Type B pancreatic cell (in vitro differentiated cells): Measurements from ENCODE around the gene PLCL2. TPM values are rescaled to one million over a fixed set of nuclear protein-coding genes. Genes with fewer than 3 reads are reported as not detected.
"Not testable (repeated sequence)": the region's sequence is repeated elsewhere in the genome, so short reads cannot be mapped to it uniquely, and the experiment has no call there.

ENCODE experiments used
- DNase-seq: peaks from one replicate; pipeline ENCODE4 v3.0.0; 2021; ENCODE audit warnings: mixed read lengths; ENCODE audit not compliant: unreplicated experiment; ENCODE audit errors: extremely low spot score
- H3K27ac Mint-ChIP-seq: 2 replicates; pipeline ENCODE4 v1.8.0; 2021; ENCODE audit warnings: mild to moderate bottlenecking, mixed read lengths
- H3K27me3 Mint-ChIP-seq: 2 replicates; pipeline ENCODE4 v1.8.0; 2021; ENCODE audit warnings: mixed read lengths
- H3K36me3 Mint-ChIP-seq: 2 replicates; pipeline ENCODE4 v1.8.0; 2021; ENCODE audit warnings: mixed read lengths
- H3K4me1 Mint-ChIP-seq: one replicate; pipeline ENCODE4 v1.8.0; 2021; ENCODE audit warnings: mixed read lengths; ENCODE audit not compliant: unreplicated experiment
- H3K4me3 Mint-ChIP-seq: 2 replicates; pipeline ENCODE4 v1.8.0; 2021; ENCODE audit warnings: mild to moderate bottlenecking, mixed read lengths
- H3K9me3 Mint-ChIP-seq: 2 replicates; pipeline ENCODE4 v1.8.0; 2021; ENCODE audit warnings: mixed read lengths
- CTCF ChIP-seq: fragments of 200-600 bp; sonication (generic); conservative IDR thresholded peaks from 2 replicates; pipeline ENCODE4 v1.5.0; 2021; ENCODE audit warnings: antibody characterized with exemption, mild to moderate bottlenecking
- total RNA-seq: library from RNA; stranded (reverse); gene quantifications from 2 replicates; pipeline ENCODE4 v1.2.1, GENCODE V29; 2021; ENCODE audit warnings: low replicate concordance

PLCL2 gene
- total RNA-seq, 1 donor from 2014 or later = 10.6 TPM

GRCh38 chr3:16950282-16950681, 65.5 kb downstream of the PLCL2 start:
- Mint-ChIP-seq H3K27me3 (peaks cover 7% of the 10 kb centered on the region), H3K4me1 (no peaks in the 10 kb centered on the region), H3K9me3 (no peaks in the 10 kb centered on the region), H3K27ac (no peak overlapping the region), H3K36me3 (no peaks in the 10 kb centered on the region), H3K4me3 (no peak overlapping the region)
- DNase-seq = no peak
- no peak for TF ChIP-seq CTCF

GRCh38 chr3:16950845-16951244, 66.1 kb downstream of the PLCL2 start:
- no peaks in the 10 kb centered on the region for H3K9me3 Mint-ChIP-seq
- no peaks in the 10 kb centered on the region for H3K4me1 Mint-ChIP-seq
- no peak overlapping the region for H3K27ac Mint-ChIP-seq
- peaks cover 7% of the 10 kb centered on the region for H3K27me3 Mint-ChIP-seq
- no peak for TF ChIP-seq CTCF
- no peak overlapping the region for H3K4me3 Mint-ChIP-seq
- DNase-seq = no peak
- no peaks in the 10 kb centered on the region for H3K36me3 Mint-ChIP-seq

- H3K27ac Mint-ChIP-seq, H3K27me3 Mint-ChIP-seq, H3K36me3 Mint-ChIP-seq, H3K9me3 Mint-ChIP-seq, H3K4me3 Mint-ChIP-seq, DNase-seq, H3K4me1 Mint-ChIP-seq: not testable (repeated sequence)
These were observed 73.1 kb downstream of the PLCL2 start for GRCh38 chr3:16957852-16958251.

GRCh38 chr3:16960125-16960524, 75.4 kb downstream of the PLCL2 start:
- H3K27ac Mint-ChIP-seq = no peak overlapping the region
- TF ChIP-seq CTCF = no peak
- H3K4me3 Mint-ChIP-seq = no peak overlapping the region

GRCh38 chr3:16961621-16962205, 77.0 kb downstream of the PLCL2 start:
- DNase-seq = no peak
- Mint-ChIP-seq H3K27ac (no peak overlapping the region), H3K9me3 (no peaks in the 10 kb centered on the region), H3K4me3 (no peak overlapping the region), H3K36me3 (no peaks in the 10 kb centered on the region), H3K27me3 (no peaks in the 10 kb centered on the region), H3K4me1 (no peaks in the 10 kb centered on the region)
- no peak for TF ChIP-seq CTCF

More at GRCh38 chr3:16960125-16960524, 75.4 kb downstream of the PLCL2 start:
- Mint-ChIP-seq H3K4me1 (no peaks in the 10 kb centered on the region), H3K36me3 (no peaks in the 10 kb centered on the region), H3K27me3 (no peaks in the 10 kb centered on the region), H3K9me3 (no peaks in the 10 kb centered on the region)
- DNase-seq = no peak

GRCh38 chr3:16975083-16975482, 90.3 kb downstream of the PLCL2 start:
- peaks cover 19% of the 10 kb centered on the region for H3K9me3 Mint-ChIP-seq
- H3K27ac Mint-ChIP-seq = no peak overlapping the region
- H3K4me3 Mint-ChIP-seq = no peak overlapping the region
- no peak for TF ChIP-seq CTCF
- DNase-seq = no peak
- no peaks in the 10 kb centered on the region for H3K27me3 Mint-ChIP-seq
- H3K4me1 Mint-ChIP-seq = no peaks in the 10 kb centered on the region
- peaks cover 8% of the 10 kb centered on the region for H3K36me3 Mint-ChIP-seq
